DLD1 (cell line): Measurements from ENCODE around the gene RARA.
"Not testable (repeated sequence)": the region's sequence is repeated elsewhere in the genome, so short reads cannot be mapped to it uniquely, and the experiment has no call there.

Experiments used
- in situ Hi-C: cut with HindIII; loops from 2 replicates; pipeline ENCODE4 v1.10.0; 2017; ENCODE audit warnings: low sequenced_read_pairs

The RARA gene

GRCh38 chr17:40367728-40368127, 58.7 kb downstream of the RARA start:
- in situ Hi-C loops: not testable (repeated sequence)

GRCh38 chr17:40369923-40370322, 60.9 kb downstream of the RARA start:
- in situ Hi-C loops: no loop called here

- in situ Hi-C loops: no loop called here
These were observed 62.4 kb downstream of the RARA start for GRCh38 chr17:40371261-40371929.

DNA sequence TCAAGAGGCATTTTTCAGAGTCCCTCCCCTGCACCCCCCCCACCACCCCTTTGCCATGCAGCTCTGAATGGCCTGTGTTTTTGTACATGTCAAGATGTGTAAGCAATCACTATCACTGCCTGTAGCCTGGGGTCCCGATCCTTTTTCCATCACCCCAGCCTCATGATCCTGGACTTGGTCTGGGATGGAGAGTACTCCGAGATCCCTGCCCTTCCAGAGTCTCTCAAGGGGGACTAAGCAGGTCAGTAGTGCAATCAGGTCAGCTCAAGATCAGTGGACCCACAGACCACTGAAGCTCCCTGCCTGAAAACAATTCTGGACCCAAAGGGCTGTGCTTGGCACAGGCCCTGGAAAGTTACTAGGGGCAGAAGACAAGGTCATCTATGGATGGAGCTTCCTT, 63.1 kb downstream of the RARA start:
- in situ Hi-C loops: no loop called here

- in situ Hi-C loops: not testable (repeated sequence)
These were observed 63.7 kb downstream of the RARA start for GRCh38 chr17:40372644-40373043.

DNA sequence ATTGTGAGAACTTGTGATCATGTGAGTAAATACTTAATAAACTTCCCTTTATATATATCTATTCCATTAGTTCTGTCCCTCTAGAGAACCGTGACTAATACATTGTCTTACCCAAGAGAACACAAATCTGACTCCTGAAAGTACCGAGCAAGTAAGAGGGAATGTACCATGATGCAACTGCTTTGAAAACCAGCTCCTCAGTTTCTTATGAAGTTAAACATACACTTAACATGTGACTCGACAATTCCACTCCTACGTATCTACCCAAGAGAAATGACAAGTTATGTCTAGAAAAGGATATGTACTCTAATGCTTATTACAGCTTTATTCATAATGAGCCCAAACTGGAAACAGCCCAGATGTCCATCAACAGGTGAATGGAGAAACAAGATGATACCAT, 64.3 kb downstream of the RARA start:
- in situ Hi-C loops: no loop called here

GRCh38 chr17:40373999-40374398, 65.0 kb downstream of the RARA start:
- in situ Hi-C loops: no loop called here

- in situ Hi-C loops: no loop called here
These were observed 66.0 kb downstream of the RARA start for GRCh38 chr17:40374821-40375498.

- in situ Hi-C loops: not testable (repeated sequence)
These were observed 66.8 kb downstream of the RARA start for GRCh38 chr17:40375786-40376185.

- in situ Hi-C loops: not testable (repeated sequence)
These were observed 67.6 kb downstream of the RARA start for GRCh38 chr17:40376541-40376940.

DNA sequence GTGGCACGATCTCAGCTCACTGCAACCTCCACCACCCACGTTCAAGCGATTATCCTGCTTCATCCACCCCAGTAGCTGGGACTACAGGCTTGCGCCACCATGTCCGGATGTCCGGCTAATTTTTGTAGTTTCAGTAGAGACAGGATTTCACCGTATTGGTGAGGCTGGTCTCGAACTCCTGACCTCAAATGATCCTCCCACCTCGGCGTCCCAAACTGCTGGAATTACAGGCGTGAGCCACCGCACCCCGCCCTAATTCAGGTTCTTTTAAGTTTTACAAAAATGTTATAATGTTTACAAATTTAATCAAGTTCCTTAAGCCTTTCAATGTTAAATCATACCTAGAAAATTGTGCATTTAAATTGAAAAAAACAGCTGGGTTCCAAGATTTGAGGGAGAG, 68.9 kb downstream of the RARA start:
- in situ Hi-C loops: no loop called here

DNA sequence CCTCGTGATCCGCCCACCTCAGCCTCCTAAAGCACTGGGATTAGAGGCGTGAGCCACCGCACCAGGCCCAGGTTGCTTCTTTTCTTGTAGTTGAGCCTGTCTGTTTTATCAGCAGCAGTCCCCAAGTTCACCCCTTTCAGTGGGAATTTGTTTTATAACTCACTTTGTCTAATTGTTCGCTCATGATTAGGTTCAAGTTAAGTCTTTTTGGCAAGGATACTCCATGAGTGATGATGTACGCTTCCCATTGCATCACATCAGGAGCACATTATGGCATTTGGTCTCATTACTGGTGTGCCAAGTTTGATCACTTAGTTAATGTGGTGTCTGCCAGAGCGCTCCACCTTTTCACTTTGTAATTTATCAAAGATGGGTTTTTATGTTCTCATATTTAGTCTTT, 70.0 kb downstream of the RARA start:
- in situ Hi-C loops: no loop called here

DNA sequence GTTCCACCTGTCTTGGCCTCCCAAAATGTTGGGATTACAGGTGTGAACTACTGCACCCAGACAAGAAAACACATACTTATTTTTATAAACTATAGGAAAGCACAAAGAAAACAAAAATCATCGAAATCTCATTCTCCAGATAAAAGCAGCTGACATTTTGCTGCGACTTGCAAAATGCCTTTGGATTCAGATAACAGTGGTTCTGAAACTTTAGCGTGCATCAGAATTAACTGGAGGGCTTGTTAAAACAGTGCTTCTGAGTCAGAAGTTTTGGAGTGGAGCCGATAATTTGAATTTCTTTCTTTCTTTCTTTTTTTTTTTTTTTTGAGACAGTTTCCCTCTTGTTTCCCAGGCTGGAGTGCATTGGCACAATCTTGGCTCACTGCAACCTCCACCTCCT, 73.3 kb downstream of the RARA start:
- in situ Hi-C loops: no loop called here

DNA sequence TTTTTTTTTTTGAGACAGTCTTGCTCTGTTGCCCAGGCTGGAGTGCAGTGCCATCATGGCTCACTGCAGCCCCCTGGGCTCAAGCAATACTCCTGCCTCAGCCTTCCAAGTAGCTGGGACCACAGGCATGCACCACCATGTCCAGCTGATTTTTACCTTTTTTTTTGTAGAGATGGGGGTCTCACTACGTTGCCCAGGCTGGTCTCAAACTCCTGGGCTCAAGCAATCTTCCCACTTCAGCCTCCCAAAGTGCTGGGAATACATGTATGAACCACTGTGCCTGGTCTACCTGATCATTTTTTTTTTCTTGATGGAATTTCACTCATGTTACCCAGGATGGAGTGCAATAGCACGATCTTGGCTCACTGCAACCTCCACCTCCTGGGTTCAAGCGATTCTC, 77.6 kb downstream of the RARA start:
- in situ Hi-C loops: not testable (repeated sequence)

DNA sequence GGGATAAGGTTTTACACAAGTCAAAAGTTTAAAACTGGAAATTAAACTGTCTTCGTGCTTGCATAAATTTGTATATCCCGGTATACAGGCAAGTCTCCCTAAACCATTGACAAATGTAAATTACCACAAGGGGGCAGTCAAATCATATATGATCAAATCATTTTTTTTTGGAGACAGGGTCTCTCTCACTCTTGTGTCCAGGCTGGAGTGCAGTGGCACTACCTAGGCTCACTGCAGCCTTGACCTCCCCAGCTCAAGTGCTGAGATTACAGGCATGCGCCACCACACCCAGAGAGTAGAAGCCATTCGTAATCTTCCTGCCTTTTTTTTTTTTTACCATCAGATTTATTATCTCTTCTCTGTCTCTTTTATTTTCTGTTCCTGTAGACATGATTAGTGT, 90.2 kb downstream of the RARA start:
- in situ Hi-C loops: no loop called here

- in situ Hi-C loops: no loop called here
These were observed 93.7 kb downstream of the RARA start for GRCh38 chr17:40402668-40403067.

DNA sequence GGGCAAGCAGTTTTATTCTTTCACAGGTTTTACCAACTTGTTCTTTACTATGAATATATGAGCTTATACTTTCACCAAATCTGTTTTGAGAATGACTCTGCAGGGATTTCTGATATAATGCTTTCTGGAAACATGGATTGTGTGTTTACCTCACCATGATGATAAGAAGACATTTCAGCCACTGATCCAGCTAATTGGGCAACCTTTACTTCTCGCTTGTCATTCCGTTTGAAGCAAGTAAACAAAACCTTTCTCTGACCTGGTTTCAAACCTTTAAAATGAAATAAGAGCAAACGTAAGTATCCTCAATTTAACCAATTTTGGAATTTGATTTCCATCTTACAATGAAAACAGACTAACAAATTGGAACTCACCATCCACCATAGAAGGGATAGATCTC, 95.0 kb downstream of the RARA start:
- in situ Hi-C loops: no loop called here
